Activated CD8-positive, alpha-beta memory T cell treated with anti-CD3 and anti-CD28 coated beads, Interleukin-2, amount 50 U/mL, for 1 hour (primary cell): ENCODE measurements around the gene NEURL1B.
"Not testable (repeated sequence)": the region's sequence is repeated elsewhere in the genome, so short reads cannot be mapped to it uniquely, and the experiment has no call there.

ENCODE experiments used
- DNase-seq: peaks from one replicate; pipeline ENCODE4 v3.0.0-alpha.2; 2020; ENCODE audit errors: extremely low read depth

Gene NEURL1B

DNA sequence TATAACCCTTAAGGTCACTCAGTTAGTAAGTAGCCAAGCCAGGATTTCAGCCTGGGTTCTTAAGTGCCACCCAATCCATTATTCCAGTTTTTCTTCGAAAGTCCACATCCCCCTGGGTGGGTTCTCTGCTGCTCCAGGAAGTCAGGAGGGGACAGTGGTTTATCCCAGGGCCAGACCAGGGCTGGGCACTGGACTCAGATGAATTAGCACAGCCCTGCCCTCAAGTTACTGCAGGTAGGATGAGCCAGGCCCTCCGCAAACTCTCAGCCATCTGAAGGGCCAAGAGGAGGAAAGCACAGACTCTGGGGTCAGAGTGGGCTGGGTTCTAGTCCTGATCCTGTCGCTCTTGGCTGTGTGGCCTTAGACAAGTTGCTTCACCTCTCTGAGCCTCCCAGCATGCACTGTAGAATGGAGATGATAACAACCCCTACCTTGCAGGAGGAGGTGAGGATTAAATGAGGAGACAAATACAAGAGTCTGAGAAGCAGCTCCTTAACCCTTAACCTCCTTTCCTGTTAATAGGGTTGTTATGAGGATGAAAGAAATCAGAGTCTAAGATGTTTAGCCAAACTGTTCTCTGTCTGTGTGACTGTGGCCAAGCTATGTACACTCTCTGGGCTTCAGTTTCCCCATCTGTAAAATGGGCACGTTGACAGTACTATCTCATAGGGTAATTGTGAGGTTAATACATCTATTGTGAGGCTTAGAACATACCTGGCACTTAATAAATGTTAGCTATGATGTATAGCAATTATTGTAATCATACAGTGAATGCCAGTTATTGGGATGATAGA lies 6.8 kb upstream of the NEURL1B start:
- no peak for DNase-seq

DNA sequence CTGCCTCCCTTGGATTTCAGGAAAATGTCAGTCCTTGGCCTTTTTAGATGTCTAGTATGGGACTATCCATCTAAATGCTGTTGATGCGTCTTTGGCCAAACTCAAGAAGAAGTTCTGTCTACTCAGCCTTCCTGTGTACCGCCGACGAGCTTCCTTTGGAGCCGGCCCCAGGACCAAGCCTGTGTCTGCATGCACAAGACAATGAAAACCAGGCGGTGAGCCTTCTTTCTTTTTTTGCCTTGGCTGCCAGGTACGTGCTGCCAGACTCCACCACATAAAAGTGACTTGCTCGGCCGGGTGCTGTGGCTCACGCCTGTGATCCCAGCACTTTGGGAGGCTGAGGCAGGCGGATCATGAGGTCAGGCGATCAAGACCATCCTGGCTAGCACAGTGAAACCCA lies 6.0 kb upstream of the NEURL1B start:
- no peak for DNase-seq

DNA sequence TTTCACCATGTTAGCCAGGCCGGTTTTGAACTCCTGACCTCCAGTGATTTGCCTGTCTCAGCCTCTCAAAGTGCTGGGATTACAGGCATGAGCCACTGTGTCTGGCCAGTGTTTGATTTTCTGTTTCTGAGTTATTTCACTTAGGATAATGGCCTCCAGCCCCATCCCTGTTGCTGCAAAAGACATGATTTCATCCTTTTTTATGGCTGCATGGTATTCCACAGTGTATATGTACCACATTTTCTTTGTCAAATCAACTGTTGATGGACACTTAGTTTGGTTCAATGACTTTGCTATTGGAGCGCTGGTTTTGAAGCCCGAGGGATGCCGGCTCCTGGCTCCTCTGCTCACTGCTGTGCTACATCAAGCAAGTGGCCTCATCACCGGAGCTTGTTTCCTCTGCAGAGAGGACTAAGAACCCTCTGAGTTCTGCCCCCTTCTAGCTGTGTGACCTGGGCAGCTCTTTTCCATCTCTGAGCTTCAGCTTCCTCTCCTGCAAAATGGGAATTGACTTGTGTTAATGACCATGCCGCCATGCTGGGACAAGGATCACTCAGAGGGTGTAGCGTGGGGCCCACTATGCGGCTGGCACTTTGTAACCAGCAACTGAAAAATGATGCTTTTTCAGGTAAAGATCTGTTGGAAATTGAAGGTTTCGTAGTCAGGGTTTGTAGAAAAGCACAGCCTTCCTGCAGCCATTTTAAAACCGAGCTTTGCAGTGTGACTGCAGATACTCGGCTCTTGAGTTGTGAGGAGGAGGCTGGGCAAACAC lies 4.6 kb upstream of the NEURL1B start:
- DNase-seq = no peak

DNA sequence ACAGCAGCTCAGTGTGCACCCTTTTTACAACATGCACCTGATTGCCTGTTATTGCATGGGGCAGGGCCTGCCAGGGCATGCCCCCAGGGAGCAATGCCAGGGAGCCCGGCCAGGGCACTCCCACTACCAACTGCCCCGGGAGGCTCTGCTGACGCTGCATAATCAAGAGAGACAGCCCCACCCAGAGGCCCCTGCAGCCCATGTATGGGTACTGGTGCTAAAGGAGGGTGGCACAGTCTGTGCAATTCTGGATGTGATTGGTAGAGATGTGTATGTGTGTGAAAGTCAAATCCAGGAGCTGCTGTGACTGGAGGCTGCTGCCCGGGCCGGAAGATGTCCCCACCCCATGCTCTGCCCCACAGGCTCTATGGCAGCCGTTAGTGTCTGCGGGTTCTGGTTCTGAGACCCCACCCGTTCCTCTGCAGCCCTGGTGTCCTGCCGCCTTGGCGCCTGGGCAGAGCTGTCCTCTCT lies 3.9 kb upstream of the NEURL1B start:
- no peak for DNase-seq

DNA sequence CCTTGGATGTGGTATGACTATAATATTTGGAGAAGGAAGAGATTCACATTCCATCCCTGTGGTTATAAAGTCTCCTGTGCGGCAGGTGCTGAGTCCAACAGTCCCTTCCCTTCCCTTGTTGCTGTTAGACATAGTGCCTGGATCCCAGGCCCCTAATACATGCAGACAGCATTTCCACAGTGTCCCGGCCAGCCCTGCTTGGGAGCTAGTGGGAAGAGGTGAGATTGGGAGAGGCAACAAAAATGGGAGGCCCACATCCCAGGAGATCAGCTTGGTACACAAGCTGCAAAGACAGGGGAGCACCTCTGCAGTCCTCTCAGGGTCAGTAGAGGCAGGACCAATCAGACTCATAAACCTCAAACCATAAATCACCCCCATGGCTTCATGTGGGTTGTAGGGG lies 3.3 kb upstream of the NEURL1B start:
- no peak for DNase-seq

DNA sequence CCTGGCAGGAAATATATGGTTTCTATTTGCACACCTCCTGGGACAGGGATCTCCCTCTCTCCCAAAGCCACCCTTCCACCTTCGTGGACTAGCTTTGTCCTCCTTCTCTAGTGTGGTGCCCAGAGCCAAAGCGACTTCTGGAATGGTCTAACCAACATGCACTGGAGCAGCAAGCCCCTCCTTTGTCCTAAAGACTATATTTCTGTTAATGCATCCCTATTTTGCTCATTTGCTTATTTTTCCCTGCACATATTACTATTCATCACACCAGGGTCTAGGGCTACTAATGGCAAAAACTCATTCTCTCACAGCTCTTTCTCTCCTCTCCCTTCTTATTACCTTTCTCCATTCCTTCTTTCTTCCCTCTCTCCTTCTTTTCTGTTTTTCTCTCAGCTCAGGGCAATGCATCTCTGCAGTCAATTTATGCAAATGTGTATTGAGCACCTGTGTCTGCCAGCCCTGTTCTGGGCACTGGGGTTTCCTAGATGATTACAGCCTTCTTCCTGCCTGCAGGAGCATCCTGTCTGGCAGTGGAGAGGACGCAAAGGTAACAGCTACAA lies 2.8 kb upstream of the NEURL1B start:
- no peak for DNase-seq

DNA sequence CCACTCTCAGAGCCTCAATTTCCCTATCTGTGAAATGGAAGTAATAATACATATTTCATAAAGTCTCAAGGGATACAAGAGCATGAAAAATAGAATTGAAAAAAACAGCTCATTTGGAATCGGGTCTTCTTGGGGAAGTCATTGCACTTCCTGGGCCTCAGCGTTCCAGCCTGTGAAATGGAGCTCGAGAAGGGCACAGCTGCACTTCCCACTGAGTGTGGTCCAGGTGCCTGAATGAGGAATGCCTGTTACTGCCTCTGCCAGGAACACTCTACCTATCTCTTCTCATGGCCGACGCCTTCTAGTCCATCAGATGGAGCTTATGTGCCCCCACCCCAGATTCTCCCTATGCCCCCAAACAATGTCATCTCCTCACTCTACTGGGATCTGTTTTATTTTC lies 924 bp upstream of the NEURL1B start:
- DNase-seq = no peak

DNA sequence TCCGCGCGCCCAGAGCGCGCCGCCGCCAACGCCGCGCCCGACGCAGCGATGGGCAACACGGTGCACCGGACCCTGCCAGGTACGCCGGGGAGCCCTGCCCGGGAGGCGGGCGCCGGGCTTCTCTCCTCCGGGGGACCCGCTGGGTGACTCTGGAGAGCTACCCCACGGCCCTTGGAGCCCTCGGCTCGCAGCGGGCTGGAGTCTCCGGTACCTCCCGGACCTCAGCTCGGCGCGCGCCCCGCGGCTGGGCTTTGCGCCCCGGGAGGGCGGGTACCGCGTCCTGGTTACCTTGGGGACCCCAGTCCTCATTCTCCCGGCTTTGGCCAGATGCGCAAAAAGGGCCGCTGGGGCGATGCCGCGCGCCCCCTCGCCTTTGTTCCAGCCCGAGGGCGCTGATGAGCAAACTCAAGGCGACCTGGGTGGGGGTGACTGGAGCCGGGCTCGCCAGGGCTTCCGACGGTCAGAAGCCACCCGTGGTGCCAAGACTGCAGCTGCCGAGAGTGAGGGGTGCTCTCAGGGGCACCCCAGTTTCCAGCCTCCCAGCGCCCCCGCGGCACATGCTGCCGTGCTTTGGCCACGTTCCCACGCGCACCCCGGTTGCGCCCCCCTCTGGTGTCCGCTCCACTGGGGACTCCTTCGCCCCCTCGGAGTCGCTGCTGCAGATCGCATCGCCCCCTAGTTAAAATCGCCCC lies 442 bp downstream of the NEURL1B start:
- no peak for DNase-seq

DNA sequence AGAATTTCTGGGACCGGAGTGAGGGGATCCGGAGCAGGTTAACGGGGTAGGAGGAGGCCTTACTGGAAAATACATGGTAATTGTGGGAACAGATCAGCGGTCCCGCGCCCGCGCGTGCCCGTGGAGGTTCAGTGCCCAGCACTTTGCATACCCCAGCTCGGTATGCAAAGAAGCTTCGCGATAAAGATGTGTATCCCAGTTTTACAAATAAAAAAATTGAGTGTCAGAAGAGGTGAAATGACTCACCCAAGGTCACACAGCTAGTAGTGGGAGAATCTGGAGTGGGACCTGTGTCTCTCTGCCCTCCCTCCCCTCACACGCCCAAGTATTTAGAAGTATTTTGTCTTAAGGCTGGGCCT lies 967 bp downstream of the NEURL1B start:
- DNase-seq = no peak

DNA sequence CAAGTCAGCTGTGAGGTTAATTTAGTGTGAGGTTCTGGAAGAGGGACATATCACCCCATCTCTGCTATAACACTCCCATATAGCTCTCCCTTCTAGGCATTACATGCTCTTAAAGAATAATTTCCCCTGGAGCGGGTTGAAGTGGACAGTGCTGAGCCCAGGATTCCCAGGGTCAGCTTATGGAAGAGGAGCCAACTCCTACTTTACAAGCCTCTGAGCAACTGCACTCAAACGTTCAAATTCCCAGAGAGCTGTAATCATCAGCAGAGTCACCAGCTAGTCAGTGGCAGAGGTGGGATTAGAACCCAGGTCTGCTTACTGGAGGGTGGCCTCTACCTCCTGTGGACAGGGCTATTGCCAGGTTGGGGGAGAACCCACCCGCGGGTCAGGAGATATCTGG lies 1.4 kb downstream of the NEURL1B start:
- no peak for DNase-seq

DNA sequence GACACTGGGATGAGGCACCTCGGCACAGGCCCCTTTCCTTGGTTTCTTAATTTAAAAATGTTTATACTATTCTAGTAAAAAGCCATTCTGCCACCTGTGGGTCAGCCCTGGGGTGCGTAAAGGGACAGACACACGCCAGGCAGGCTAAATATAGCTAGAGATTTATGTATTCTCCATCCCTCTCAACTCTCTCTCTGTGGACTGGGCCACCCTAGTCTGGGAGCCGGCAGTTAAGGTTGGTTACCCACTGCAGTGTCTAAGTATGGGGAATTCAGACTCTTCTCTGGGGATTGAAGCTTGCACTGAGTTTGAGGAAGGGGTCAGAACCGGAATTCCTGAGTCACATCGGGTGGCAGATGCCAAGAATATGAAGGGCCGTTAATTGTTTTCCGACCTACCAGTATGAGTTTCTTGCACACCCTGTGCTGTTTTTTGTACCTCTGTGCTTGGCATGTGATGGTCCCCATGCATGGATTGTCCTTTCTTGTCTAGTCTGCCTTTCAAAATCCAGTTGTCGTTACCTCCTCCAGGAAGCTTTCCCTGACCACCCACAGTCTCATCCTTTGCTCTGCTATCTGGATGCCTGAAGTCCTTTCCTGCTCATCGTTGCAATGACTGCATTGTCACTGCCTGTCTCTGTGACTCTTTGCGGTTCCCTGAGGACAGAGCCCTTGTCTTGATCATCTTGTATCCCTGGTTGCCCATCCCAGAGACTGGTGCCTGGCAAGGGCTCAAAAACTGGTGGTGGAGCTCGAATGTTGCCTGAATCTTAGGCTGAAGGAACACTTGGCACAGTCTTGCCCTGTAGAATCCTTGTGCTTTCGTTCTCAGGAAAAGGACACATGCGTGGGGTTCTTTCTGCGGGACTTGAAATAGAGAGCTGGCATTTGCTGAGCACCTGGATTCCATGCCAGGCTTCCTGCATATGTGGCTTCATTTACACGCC lies 2.1 kb downstream of the NEURL1B start:
- DNase-seq = no peak

DNA sequence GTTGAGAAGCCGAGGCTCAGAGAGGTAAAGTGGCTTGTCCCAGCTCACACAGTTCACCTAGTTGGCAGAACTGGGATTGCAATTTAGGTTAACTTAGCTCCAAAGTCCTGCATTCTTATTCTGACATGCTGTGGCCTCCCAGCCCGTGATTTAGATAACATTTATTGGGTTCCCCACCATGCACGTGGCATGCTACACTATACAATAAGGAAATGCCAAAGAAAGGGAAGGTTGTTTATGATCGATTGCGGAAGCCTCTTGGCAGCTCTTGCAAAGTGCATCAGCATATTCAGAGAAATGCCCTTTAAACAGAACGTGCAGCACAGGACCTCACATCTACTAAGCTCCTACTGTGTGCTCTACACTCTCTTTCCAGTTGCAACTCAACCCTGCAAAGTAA lies 3.2 kb downstream of the NEURL1B start:
- DNase-seq = no peak

DNA sequence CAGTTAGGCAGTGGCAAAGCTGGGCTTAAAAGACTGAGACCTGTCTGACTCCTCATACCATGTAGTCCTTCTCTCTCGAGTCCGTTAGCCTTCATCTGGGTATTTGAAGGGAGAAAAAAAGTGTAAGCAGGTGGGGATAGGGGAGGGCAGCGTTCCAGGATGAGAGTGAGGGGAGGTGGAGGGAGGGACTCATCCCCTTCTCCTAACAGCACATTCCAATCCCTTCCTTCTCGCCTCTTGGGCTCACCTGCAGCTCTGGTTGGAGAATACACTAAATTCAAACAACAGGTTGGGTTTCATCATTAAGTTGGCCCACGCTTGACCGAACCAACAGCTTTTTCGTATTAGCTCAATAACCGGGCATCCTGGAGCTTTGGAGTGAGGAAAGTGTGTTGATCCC lies 3.6 kb downstream of the NEURL1B start:
- no peak for DNase-seq

DNA sequence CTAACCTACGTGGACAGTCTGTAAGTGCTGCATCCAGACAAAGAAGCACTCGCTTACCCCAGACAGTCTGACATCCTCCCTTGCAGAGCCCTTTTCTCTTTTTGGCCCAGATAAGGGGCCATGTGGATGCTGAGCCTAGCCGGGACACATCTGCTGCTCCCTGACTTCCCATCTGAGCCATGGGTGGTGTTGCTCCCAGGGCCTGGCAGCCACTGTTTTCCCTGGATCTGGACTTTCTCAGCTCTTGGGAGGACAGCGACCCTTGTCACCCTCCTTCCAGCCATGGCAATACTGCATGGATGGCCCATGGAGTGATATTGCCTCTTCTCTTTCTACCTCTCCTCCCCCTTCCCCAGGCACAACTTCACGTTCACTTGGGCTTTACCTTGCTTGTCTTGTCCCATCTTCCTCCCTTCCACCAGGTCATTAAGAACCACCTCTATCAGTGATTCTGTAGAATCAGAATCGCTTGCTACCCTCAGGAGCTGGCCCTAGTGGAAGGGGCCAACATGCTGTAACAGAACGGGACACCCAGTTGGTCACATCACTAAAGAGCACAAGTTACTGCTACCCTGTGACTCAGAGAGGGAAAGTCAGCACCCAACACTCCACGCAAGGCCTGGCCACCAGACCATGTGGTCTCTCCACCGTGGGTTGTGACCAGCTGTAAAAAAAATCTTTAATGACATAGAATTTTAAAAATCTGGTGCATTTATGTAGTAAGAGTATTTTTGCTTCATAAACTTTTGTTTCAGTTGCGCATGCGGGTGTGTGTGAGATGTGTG lies 4.4 kb downstream of the NEURL1B start:
- DNase-seq = no peak

DNA sequence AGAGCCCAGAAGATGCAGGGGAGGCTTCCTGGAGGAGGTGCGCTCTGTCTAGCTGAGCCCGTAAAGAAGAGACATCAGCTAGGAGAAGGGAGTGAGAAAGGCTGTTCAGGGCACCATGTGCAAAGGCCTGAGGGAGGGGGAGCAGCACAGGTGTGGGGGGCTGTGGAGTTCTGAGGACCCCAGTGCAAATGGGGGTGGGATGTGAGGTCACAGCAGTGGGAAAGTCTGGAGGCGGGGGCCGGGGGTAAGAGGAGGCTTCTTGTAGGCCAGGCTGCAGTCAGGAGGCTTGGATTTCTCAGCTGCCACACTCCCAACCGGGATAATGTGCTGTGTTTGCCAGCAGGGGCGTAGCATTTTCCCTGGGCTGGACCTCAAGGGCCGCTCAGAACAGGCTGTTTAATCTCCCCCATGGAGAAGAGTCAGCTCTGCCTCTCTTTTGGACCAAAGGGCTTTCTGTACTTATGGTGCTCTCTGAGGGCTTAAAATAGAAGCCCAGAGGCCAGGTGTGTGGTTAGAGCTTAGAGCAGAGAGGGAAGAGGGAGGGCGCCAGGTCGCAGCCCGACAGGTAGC lies 5.7 kb downstream of the NEURL1B start:
- DNase-seq = no peak

DNA sequence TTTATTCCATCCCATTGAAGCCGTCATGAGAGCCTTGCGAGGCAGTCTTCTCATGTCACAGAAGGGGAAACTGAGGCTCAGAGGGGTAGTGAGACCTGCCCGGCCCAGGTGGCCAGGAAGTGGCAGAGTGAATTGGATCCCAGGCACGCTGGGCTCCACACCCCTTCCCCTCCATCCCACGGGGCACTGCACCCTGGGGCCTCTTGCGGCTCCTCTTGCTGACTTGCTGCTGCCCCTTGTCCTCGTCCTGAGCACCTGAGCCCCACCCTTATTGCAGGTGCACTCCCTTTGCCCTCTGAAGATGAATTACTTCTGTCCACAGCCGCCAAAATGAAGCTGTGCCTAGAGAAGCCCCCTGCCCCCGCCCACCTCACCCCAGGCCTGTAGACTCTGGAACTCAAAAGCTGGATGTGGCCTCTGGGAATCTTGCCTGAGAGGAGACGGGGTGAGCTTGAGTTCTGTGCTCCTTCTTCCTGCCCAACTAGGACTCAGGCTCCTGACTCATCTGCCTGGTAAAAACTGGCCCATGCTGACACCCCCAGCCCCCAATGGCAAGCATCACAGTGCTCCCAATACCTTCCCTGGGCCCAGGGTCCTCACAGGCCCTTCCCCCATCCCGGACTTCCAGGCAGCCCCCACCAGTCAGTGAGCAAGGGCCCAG lies 6.4 kb downstream of the NEURL1B start:
- no peak for DNase-seq

DNA sequence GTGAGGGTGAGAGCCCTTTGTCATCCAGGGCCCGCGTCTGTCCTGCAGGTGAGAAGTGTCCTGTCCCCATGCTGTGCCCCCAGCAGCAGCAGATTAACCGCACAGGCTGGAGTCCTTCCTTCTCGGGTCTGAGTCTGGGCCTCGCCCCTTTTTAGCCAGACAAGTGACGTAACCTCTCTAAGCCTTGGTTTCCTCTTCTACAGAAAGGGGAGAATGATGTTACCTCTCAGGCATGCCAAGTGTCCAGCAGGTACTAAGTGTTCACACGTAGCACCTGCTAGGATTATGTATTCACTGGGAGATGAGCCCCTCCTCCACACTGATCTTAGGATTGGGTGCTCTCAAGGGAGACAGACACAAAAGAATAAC lies 6.9 kb downstream of the NEURL1B start:
- no peak for DNase-seq

DNA sequence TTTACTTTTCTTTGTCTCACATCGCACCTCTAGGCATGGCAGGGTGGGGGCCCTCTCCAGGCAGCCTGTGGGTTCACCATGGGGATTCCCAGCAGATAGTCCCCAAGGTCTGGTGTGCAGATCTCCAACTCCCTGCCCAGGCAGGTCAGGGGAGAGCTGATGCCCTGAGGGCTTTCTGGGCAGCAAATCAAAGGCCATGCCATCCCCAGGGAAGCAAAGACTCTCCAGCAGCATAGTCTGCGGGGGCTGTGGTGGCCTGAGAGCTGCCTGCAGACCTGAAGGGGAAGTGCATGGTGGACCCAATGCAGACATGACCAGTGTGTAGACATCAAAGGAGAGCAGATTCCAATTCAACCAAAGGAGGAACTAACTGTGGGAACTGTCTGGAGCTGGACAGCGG lies 7.7 kb downstream of the NEURL1B start:
- DNase-seq = no peak

DNA sequence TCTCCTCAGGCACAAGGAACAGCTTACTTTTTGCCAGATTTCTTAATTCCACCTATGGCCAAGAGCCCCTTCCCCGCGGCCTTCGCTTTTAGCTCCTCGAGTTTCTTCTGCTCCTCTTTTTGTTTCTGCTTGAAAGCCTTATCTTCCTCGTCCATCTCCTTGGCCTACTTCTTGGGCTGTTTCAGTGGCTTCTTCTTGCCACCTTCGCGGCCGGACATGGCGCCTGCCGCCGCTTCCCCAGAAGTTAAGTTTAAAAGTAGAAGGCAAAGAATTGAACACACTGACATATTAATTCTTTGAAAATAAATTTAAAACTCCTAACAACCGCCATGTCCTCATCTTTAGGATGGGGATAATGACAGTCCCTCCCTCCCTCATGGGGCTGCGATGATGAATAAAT lies 15.4 kb downstream of the NEURL1B start:
- not testable (repeated sequence) for DNase-seq
